ENCODE results near the gene BSCL2.
"Not testable (repeated sequence)": the region's sequence is repeated elsewhere in the genome, so short reads cannot be mapped to it uniquely, and the experiment has no call there.

Gene BSCL2

GRCh38 chr11:62682518-62682917, 24.7 kb downstream of the BSCL2 start:
- no peak for DNase-seq

- no peak for DNase-seq
Observed at GRCh38 chr11:62680825-62681240, 26.4 kb downstream of the BSCL2 start.

- peak; percentile 72 for DNase-seq
Observed at GRCh38 chr11:62678770-62679696, 28.2 kb downstream of the BSCL2 start, which contains the start of gene UBXN1. Gene UBXN1 (minus strand): TSS chr11:62679073. CDS start chr11:62678923, 150 bp downstream.

- no peak for DNase-seq
Observed at GRCh38 chr11:62678433-62678769, 28.8 kb downstream of the BSCL2 start.

GRCh38 chr11:62677714-62678113, 29.5 kb downstream of the BSCL2 start:
- no peak for DNase-seq

- no peak for DNase-seq
Observed at GRCh38 chr11:62677156-62677555, 30.1 kb downstream of the BSCL2 start.

GRCh38 chr11:62676698-62677097, 30.5 kb downstream of the BSCL2 start:
- DNase-seq, result no peak

GRCh38 chr11:62675415-62675814, 31.8 kb downstream of the BSCL2 start:
- not testable (repeated sequence) for DNase-seq

- DNase-seq, result no peak
Observed at GRCh38 chr11:62673196-62673525, 34.1 kb downstream of the BSCL2 start.

- peak; percentile 85 for DNase-seq
Observed at GRCh38 chr11:62671608-62672389, 35.4 kb downstream of the BSCL2 start, which contains the start of the genes LBHD1 and UQCC3. Gene LBHD1 (minus strand): TSS chr11:62672267. CDS start chr11:62670031, 2,236 bp downstream. Gene UQCC3 (plus strand): TSS chr11:62671673. CDS start chr11:62671746, 73 bp downstream.

- no peak for DNase-seq
Observed at GRCh38 chr11:62671236-62671607, 36.0 kb downstream of the BSCL2 start.

- DNase-seq, result no peak
Observed at GRCh38 chr11:62669420-62670161, 37.6 kb downstream of the BSCL2 start.

GRCh38 chr11:62667460-62667859, 39.8 kb downstream of the BSCL2 start:
- DNase-seq, result no peak

GRCh38 chr11:62666259-62666926, 40.8 kb downstream of the BSCL2 start:
- no peak for DNase-seq

- DNase-seq, result peak; percentile 56
Observed at GRCh38 chr11:62665599-62666258, 41.5 kb downstream of the BSCL2 start.

GRCh38 chr11:62665075-62665598, 42.1 kb downstream of the BSCL2 start, which contains the start of the genes C11orf98 and CSKMT:
Gene C11orf98 (minus strand): TSS chr11:62665210. CDS start chr11:62665169, 41 bp downstream.
Gene CSKMT (plus strand): TSS chr11:62665312. CDS start chr11:62665880, 568 bp downstream.
- peak; percentile 93 for DNase-seq

GRCh38 chr11:62664405-62665074, 42.7 kb downstream of the BSCL2 start:
- DNase-seq, result peak; percentile 67

GRCh38 chr11:62656796-62657429, 50.3 kb downstream of the BSCL2 start:
- DNase-seq, result no peak

GRCh38 chr11:62654297-62654696, 52.9 kb downstream of the BSCL2 start:
- no peak for DNase-seq

All from NK-92 treated with Interleukin-12 subunit alpha and Interleukin-12 subunit beta, amount 100 ng/mL, for 24 hours (cell line).